Vagina (tissue), 2 donors: ENCODE measurements around the gene EPB41L5.

Source experiments
- CTCF ChIP-seq, 3 experiments: fragments of 450-650 bp in 2 of 3; fragments of 200-600 bp in 1 of 3; sonication (generic) in 1 of 3; IDR thresholded peaks; one replicate each; pipeline ENCODE4 v1.5.1; 2017 to 2019; ENCODE audit warnings: antibody characterized with exemption in 3 of 3, mild to moderate bottlenecking in 2 of 3, moderate library complexity in 2 of 3
- POLR2AphosphoS5 ChIP-seq, 2 donors: sonication (generic); formaldehyde crosslinking; IDR thresholded peaks; one replicate each; pipeline ENCODE4 v1.9.0; 2017; ENCODE audit warnings: antibody characterized with exemption in 2 of 2, mild to moderate bottlenecking in 2 of 2, low read depth in 1 of 2; ENCODE audit not compliant: insufficient read depth in 1 of 2

GRCh38 chr2:120020554-120020953 lies 7.7 kb downstream of the EPB41L5 start:
- no peak for TF ChIP-seq CTCF (IDR thresholded peaks at IDR 0.05)
- TF ChIP-seq POLR2AphosphoS5 (IDR thresholded peaks at IDR 0.05; ENCODE audit: insufficient read depth in 1 of 2, low read depth in 1 of 2): no peak
